A549 (cell line): Measurements from ENCODE around the gene OSGIN1. TPM values are rescaled to one million over a fixed set of nuclear protein-coding genes. Genes with fewer than 3 reads are reported as not detected.

Experiments
- ATAC-seq, 2 experiments: fragments of 200-7000 bp in 1 of 2; fragments of >200 bp in 1 of 2; cut with Nextera tagmentation in 1 of 2; cut with Tn5 transposase in 1 of 2; 3 replicates each; pipeline versions ENCODE4 v1.8.0 to v1.9.1; 2018 to 2020; ENCODE audit warnings: mild to moderate bottlenecking in 1 of 2, moderate library complexity in 1 of 2
- CTCF ChIA-PET: fragments of 300-600 bp; sonication (Branson Sonifier 250); formaldehyde crosslinking; extraction: SDS; loops from one replicate; lab custom pipeline; 2021; ENCODE audit warnings: antibody characterized with exemption, inconsistent platforms; lab: Yijun Ruan, JAX
- POLR2A ChIA-PET: fragments of 350-600 bp; formaldehyde crosslinking; extraction: SDS; loops from one replicate; lab custom pipeline; 2021; ENCODE audit warnings: antibody characterized with exemption, inconsistent platforms; lab: Yijun Ruan, JAX
- DNase-seq, 2 experiments: peaks; one replicate each; pipeline versions ENCODE4 v3.0.0 to v3.0.0-alpha.2; 2011 to 2016; ENCODE audit warnings: low read depth in 1 of 2, low spot score in 1 of 2
- FAIRE-seq: peaks from 2 replicates; lab custom pipeline; 2011; peaks lifted over from hg19 to GRCh38; lab: Jason Lieb, UNC
- H3K27ac ChIP-seq, 2 experiments: fragments of >200 bp; sonication (Bioruptor Twin); formaldehyde crosslinking; 3 replicates each; pipeline ENCODE4 v1.5.1; 2016 to 2017
- H3K4me1 ChIP-seq: fragments of >200 bp; sonication (Bioruptor Twin); formaldehyde crosslinking; 3 replicates; pipeline ENCODE4 v1.6.1; 2016
- H3K4me2 ChIP-seq: fragments of >200 bp; sonication (Bioruptor Twin); formaldehyde crosslinking; 3 replicates; pipeline ENCODE4 v1.6.1; 2016
- H3K4me3 ChIP-seq: fragments of >200 bp; sonication (Bioruptor Twin); formaldehyde crosslinking; 3 replicates; pipeline ENCODE4 v1.5.1; 2016
- H3K9me3 ChIP-seq: fragments of >200 bp; sonication (Bioruptor Twin); formaldehyde crosslinking; 3 replicates; pipeline ENCODE4 v1.6.1; 2016
- CHD4 ChIP-seq: fragments of 200-600 bp; sonication (generic); IDR thresholded peaks from 2 replicates; pipeline ENCODE4 v1.6.1; 2016; ENCODE audit warnings: antibody characterized with exemption, mild to moderate bottlenecking, borderline replicate concordance
- FOSL2 ChIP-seq, 2 experiments: fragments of 450-650 bp in 1 of 2; fragments of >200 bp in 1 of 2; sonication (Bioruptor Twin) in 1 of 2; formaldehyde crosslinking; IDR thresholded peaks; 2 replicates each; pipeline versions ENCODE4 v1.5.0 to v1.6.1; 2016 to 2020; ENCODE audit warnings: mild to moderate bottlenecking in 1 of 2, moderate library complexity in 1 of 2
- HDAC2 ChIP-seq: fragments of 200-600 bp; sonication (generic); IDR thresholded peaks from 2 replicates; pipeline ENCODE4 v1.6.1; 2016
- HOXB5 ChIP-seq: fragments of 250-450 bp; sonication (Bioruptor Pico); IDR thresholded peaks from 2 replicates; pipeline ENCODE4 v1.5.0; 2020; ENCODE audit warnings: mild to moderate bottlenecking, moderate library complexity
- JUN ChIP-seq, 2 experiments: fragments of >200 bp; sonication (Bioruptor Twin); formaldehyde crosslinking; IDR thresholded peaks; 2 replicates in 1 of 2; 3 replicates in 1 of 2; pipeline ENCODE4 v1.6.1; 2016 to 2017
- KDM1A ChIP-seq: fragments of 200-600 bp; sonication (generic); IDR thresholded peaks from 2 replicates; pipeline ENCODE4 v1.6.1; 2016; ENCODE audit warnings: low read depth, mild to moderate bottlenecking
- MAZ ChIP-seq: fragments of 150-350 bp; IDR thresholded peaks from 2 replicates; pipeline ENCODE4 v1.6.1; 2014; ENCODE audit warnings: antibody characterized with exemption, low read depth, low read length, borderline replicate concordance
- MYC ChIP-seq: IDR thresholded peaks from 2 replicates; pipeline ENCODE4 v1.6.1; 2012; ENCODE audit warnings: mild to moderate bottlenecking, inconsistent platforms, low read length, improper control_type of control experiment, borderline replicate concordance
- RARB ChIP-seq: fragments of 250-450 bp; sonication (Bioruptor Pico); IDR thresholded peaks from 2 replicates; pipeline ENCODE4 v1.8.0; 2021; ENCODE audit warnings: mild to moderate bottlenecking, moderate library complexity
- SMC3 ChIP-seq: fragments of >200 bp; sonication (Bioruptor Twin); formaldehyde crosslinking; IDR thresholded peaks from 3 replicates; pipeline ENCODE4 v1.6.1; 2018; ENCODE audit warnings: inconsistent platforms
- ZFP36 ChIP-seq: fragments of 450-650 bp; IDR thresholded peaks from 2 replicates; pipeline ENCODE4 v1.6.1; 2014; ENCODE audit warnings: borderline replicate concordance; ENCODE audit not compliant: partially characterized antibody
- ZNF302 ChIP-seq: fragments of 250-450 bp; sonication (Bioruptor Pico); IDR thresholded peaks from 2 replicates; pipeline ENCODE4 v1.9.0; 2021; ENCODE audit warnings: inconsistent platforms, mild to moderate bottlenecking, moderate library complexity
- WGBS: methylation state at CpG from one replicate; pipeline ENCODE4 v1.1.6; 2017; ENCODE audit errors: missing lambda C conversion rate; 5-methylcytosine and 5-hydroxymethylcytosine counted together
- polyA plus RNA-seq, 4 experiments: library from polyadenylated mRNA; depleted of rRNA in 3 of 4; stranded (reverse); fragments of >200 nt; fragmentation: RNase III in 1 of 4; extraction: RNeasy Plus Mini Kit Qiagen cat#74134 plus additional on column Dnase treatment in 1 of 4; gene quantifications; 2 replicates in 3 of 4; 3 replicates in 1 of 4; pipeline ENCODE4 v1.2.3, GENCODE V29; 2011 to 2017
- TF ChIP-seq, protein P1 (sequence below): fragments of >200 bp; sonication (Bioruptor Twin); formaldehyde crosslinking; IDR thresholded peaks from 2 replicates; pipeline ENCODE4 v1.6.1; 2016
- TF ChIP-seq, protein P2 (sequence below): fragments of 150-350 bp; IDR thresholded peaks from 2 replicates; pipeline ENCODE4 v1.6.1; 2014; ENCODE audit warnings: low read depth, mild to moderate bottlenecking, low read length
- TF ChIP-seq, protein P3 (sequence below): fragments of 250-450 bp; sonication (Bioruptor Pico); IDR thresholded peaks from 2 replicates; pipeline ENCODE4 v1.5.0; 2021; ENCODE audit warnings: mild to moderate bottlenecking, moderate library complexity, borderline replicate concordance
- TF ChIP-seq, protein P4 (sequence below): IDR thresholded peaks from 2 replicates; pipeline ENCODE4 v1.6.1; 2012; ENCODE audit warnings: low read depth, borderline replicate concordance

The OSGIN1 gene
- polyA plus RNA-seq, 2 of the 4 experiments (the other 2 are of a cell fraction): 25.9 to 37.6 TPM

DNA sequence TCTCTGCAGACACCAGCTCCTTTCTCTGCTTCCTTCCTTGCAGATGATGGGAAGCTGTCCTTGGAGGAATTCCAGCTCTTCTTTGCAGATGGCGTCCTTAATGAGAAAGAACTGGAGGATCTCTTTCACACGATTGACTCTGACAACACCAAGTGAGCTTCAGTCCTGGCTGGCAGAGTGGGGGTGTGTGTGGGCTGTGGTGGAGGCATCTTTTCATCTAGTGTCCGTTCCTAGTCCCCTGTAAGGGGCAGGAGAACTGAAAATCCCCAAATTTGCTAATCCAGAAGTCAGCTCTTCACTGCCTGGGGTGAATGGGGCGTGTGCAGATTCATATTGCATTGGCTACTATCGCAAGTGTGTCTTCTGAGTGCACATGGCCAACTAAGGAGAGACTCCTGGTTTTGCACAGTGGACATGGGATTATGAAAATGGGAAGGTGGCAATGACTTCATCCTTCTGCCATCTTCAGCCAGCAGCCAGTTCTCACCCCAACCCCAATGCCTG is 25.4 kb downstream of the OSGIN1 start:
- no peak overlapping the region for H3K4me2 ChIP-seq
- WGBS: 78% methylated on average over 5 of the region's 5 CpGs
- CTCF ChIA-PET: interaction anchor here (0.6 to 4.3 kb wide), 10 partner anchors 13 to 88 kb away, joined by 3 to 27 read pairs (median 6); partner anchors contain the start of gene OSGIN1
- peaks cover 17% of the 10 kb centered on the region; the same call in 2 of the 3 replicates for H3K9me3 ChIP-seq
- TF ChIP-seq CHD4 (no peak), FOSL2 (IDR thresholded peaks at IDR 0.05) (no peak), FOSL2 (CRISPR knock-in tag; IDR thresholded peaks at IDR 0.05) (no peak), KDM1A (no peak)
- TF ChIP-seq, protein P1, sequence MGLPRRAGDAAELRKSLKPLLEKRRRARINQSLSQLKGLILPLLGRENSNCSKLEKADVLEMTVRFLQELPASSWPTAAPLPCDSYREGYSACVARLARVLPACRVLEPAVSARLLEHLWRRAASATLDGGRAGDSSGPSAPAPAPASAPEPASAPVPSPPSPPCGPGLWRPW: no peak
- H3K4me3 ChIP-seq: no peak overlapping the region
- DNase-seq (no peak), ATAC-seq (no peak), FAIRE-seq (no peak)
- no peak overlapping the region for H3K27ac ChIP-seq
- H3K4me1 ChIP-seq: no peaks in the 10 kb centered on the region
- POLR2A ChIA-PET: no interaction called here

DNA sequence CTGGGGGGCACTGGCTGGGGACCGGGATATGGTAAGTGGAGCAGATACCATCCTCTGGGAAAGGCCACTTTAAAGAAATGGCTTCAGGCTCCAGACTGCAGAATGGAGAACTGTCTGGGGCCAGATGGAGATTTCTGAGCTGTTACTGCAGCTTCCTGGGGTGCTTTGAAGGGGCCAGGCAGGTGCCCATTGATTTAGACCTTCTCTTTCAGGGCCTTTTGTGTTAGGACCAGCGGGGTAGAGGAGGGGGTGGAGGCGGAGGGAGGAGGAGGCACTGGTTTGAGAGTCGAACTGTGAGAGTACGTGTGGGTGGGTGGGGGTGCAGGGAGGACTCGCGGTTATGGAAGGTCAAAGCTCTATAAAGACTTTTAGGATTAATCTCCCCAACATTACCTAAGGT is 26.4 kb downstream of the OSGIN1 start:
- FAIRE-seq: no peak
- 98% methylated on average over 6 of the region's 7 CpGs for WGBS
- DNase-seq: no peak
- no peak overlapping the region for H3K4me3 ChIP-seq
- POLR2A ChIA-PET: no interaction called here
- TF ChIP-seq, protein P2, sequence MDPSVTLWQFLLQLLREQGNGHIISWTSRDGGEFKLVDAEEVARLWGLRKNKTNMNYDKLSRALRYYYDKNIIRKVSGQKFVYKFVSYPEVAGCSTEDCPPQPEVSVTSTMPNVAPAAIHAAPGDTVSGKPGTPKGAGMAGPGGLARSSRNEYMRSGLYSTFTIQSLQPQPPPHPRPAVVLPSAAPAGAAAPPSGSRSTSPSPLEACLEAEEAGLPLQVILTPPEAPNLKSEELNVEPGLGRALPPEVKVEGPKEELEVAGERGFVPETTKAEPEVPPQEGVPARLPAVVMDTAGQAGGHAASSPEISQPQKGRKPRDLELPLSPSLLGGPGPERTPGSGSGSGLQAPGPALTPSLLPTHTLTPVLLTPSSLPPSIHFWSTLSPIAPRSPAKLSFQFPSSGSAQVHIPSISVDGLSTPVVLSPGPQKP: no peak
- TF ChIP-seq HDAC2: no peak
- TF ChIP-seq, all 56 proteins: peak for 0
- H3K4me2 ChIP-seq: no peak overlapping the region
- peaks cover 17% of the 10 kb centered on the region; the same call in 2 of the 3 replicates for H3K9me3 ChIP-seq
- no peaks in the 10 kb centered on the region for H3K4me1 ChIP-seq
- H3K27ac ChIP-seq: no peak overlapping the region
- no peak for ATAC-seq
- CTCF ChIA-PET: interaction anchor here (1.2 to 4.3 kb wide), 4 partner anchors 23 to 87 kb away, joined by 3 to 27 read pairs (median 4); no protein-coding TSS in a partner anchor

DNA sequence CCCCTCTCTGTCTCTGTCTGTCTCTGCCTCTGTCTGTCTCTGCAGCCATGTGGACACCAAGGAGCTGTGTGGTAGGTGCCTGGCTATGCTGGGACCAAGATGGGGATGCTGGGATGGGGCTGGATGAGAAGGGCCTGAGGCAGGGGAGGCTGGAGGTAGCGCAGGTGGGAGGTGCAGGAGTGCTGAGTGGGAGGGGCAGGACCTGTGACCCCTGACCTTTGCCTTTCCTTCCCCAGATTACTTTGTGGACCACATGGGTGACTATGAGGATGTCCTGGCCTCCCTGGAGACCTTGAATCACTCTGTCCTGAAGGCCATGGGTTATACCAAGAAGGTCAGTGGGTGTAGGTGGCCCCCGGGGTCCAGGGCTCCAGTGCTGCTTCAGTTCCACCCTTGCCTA is 27.8 kb downstream of the OSGIN1 start:
- TF ChIP-seq, protein P1: no peak
- no peak for TF ChIP-seq ZFP36
- no peak for TF ChIP-seq RARB (CRISPR knock-in tag)
- TF ChIP-seq, protein P3, sequence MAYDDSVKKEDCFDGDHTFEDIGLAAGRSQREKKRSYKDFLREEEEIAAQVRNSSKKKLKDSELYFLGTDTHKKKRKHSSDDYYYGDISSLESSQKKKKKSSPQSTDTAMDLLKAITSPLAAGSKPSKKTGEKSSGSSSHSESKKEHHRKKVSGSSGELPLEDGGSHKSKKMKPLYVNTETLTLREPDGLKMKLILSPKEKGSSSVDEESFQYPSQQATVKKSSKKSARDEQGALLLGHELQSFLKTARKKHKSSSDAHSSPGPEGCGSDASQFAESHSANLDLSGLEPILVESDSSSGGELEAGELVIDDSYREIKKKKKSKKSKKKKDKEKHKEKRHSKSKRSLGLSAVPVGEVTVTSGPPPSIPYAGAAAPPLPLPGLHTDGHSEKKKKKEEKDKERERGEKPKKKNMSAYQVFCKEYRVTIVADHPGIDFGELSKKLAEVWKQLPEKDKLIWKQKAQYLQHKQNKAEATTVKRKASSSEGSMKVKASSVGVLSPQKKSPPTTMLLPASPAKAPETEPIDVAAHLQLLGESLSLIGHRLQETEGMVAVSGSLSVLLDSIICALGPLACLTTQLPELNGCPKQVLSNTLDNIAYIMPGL (CRISPR knock-in tag): no peak
- no peak for TF ChIP-seq SMC3
- TF ChIP-seq ZNF302 (CRISPR knock-in tag): no peak
- no peak for TF ChIP-seq HOXB5
- TF ChIP-seq, protein P4, sequence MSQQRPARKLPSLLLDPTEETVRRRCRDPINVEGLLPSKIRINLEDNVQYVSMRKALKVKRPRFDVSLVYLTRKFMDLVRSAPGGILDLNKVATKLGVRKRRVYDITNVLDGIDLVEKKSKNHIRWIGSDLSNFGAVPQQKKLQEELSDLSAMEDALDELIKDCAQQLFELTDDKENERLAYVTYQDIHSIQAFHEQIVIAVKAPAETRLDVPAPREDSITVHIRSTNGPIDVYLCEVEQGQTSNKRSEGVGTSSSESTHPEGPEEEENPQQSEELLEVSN: no peak
- no peak for TF ChIP-seq JUN (IDR thresholded peaks at IDR 0.05)
- no peak for TF ChIP-seq MYC
- no peak for TF ChIP-seq MAZ
- TF ChIP-seq CHD4: no peak
- H3K27ac ChIP-seq: no peak overlapping the region
- DNase-seq (no peak), ATAC-seq (no peak), FAIRE-seq (no peak)
- POLR2A ChIA-PET: no interaction called here
- H3K4me1 ChIP-seq: no peaks in the 10 kb centered on the region
- CTCF ChIA-PET: interaction anchor here (1.2 to 1.3 kb wide), 2 partner anchors 11 to 28 kb away, joined by 3 to 5 read pairs; no protein-coding TSS in a partner anchor
- 94% methylated on average over 2 of the region's 2 CpGs for WGBS
- H3K9me3 ChIP-seq: peaks cover 17% of the 10 kb centered on the region; the same call in 2 of the 3 replicates
- no peak overlapping the region for H3K4me2 ChIP-seq
- H3K4me3 ChIP-seq: no peak overlapping the region
